Neuronal stem cell (in vitro differentiated cells): ENCODE measurements around the gene TNS3.

Experiments
- DNase-seq: peaks from one replicate; pipeline ENCODE4 v3.0.0-alpha.2; 2013; ENCODE audit warnings: low spot score
- H2AFZ ChIP-seq: one replicate; pipeline ENCODE4 v1.6.1; 2013; ENCODE audit warnings: mild to moderate bottlenecking, low read length, inconsistent platforms
- H2AK5ac ChIP-seq: 2 replicates; pipeline ENCODE4 v1.6.1; 2013; ENCODE audit warnings: low read depth, mild to moderate bottlenecking, inconsistent platforms, low read length, moderate library complexity, mixed read lengths
- H2BK120ac ChIP-seq: 2 replicates; pipeline ENCODE4 v1.6.1; 2013; ENCODE audit warnings: low read depth, mild to moderate bottlenecking, inconsistent platforms, low read length, moderate library complexity, mixed read lengths
- H2BK12ac ChIP-seq: one replicate; pipeline ENCODE4 v1.6.1; 2013; ENCODE audit warnings: low read length, inconsistent platforms
- H2BK15ac ChIP-seq: 2 replicates; pipeline ENCODE4 v1.6.1; 2013; ENCODE audit warnings: mild to moderate bottlenecking, low read length, inconsistent platforms, mixed read lengths
- H2BK5ac ChIP-seq: one replicate; pipeline ENCODE4 v1.6.1; 2013; ENCODE audit warnings: inconsistent platforms, mild to moderate bottlenecking, low read length, moderate library complexity
- H3K14ac ChIP-seq: one replicate; pipeline ENCODE4 v1.6.1; 2013; ENCODE audit warnings: low read length, inconsistent platforms
- H3K18ac ChIP-seq: 2 replicates; pipeline ENCODE4 v1.6.1; 2013; ENCODE audit warnings: low read length, inconsistent platforms
- H3K23ac ChIP-seq: 2 replicates; pipeline ENCODE4 v1.6.1; 2013; ENCODE audit warnings: low read depth, mild to moderate bottlenecking, mixed read lengths, low read length, inconsistent platforms; ENCODE audit not compliant: poor library complexity
- H3K27ac ChIP-seq: replicated peaks from 3 replicates; pipeline ENCODE4 v1.5.1; 2013; ENCODE audit warnings: low read length, inconsistent platforms
- H3K27me3 ChIP-seq, 3 experiments: 2 replicates each; pipeline ENCODE4 v1.6.1; 2013; ENCODE audit warnings: low read length in 3 of 3, mild to moderate bottlenecking in 2 of 3, inconsistent platforms in 1 of 3, low read depth in 1 of 3, mixed read lengths in 1 of 3, moderate library complexity in 1 of 3; ENCODE audit not compliant: control insufficient read depth in 3 of 3, insufficient read depth in 3 of 3
- H3K36me3 ChIP-seq, 2 donors: replicated peaks in 1 of 2; 2 replicates each; pipeline ENCODE4 v1.6.1; 2013; ENCODE audit warnings: low read length in 2 of 2; ENCODE audit not compliant: control insufficient read depth in 2 of 2, insufficient read depth in 2 of 2
- H3K4ac ChIP-seq: 2 replicates; pipeline ENCODE4 v1.6.1; 2013; ENCODE audit warnings: inconsistent platforms, mild to moderate bottlenecking, low read length, moderate library complexity
- H3K4me1 ChIP-seq, 2 donors: 1 replicate in 1 of 2; 2 replicates in 1 of 2; pipeline ENCODE4 v1.6.1; 2013; ENCODE audit warnings: low read length in 2 of 2, low read depth in 1 of 2; ENCODE audit not compliant: control insufficient read depth in 2 of 2, insufficient read depth in 1 of 2
- H3K4me2 ChIP-seq: one replicate; pipeline ENCODE4 v1.6.1; 2013; ENCODE audit warnings: mild to moderate bottlenecking, low read length, inconsistent platforms; ENCODE audit not compliant: insufficient read depth, poor library complexity, severe bottlenecking
- H3K4me3 ChIP-seq, 2 donors: 2 replicates each; pipeline ENCODE4 v1.5.1; 2013; ENCODE audit warnings: low read length in 2 of 2, mild to moderate bottlenecking in 2 of 2, inconsistent platforms in 1 of 2, moderate library complexity in 1 of 2
- H3K79me1 ChIP-seq: one replicate; pipeline ENCODE4 v1.6.1; 2013; ENCODE audit warnings: low read depth, mild to moderate bottlenecking, inconsistent platforms, low read length, moderate library complexity
- H3K9ac ChIP-seq: one replicate; pipeline ENCODE4 v1.6.1; 2013; ENCODE audit warnings: mild to moderate bottlenecking, low read depth, low read length, inconsistent platforms; ENCODE audit not compliant: poor library complexity
- H3K9me3 ChIP-seq, 2 donors: replicated peaks in 1 of 2; 2 replicates each; pipeline versions ENCODE3 to v1.6.1; 2013; ENCODE audit warnings: low read length in 2 of 2, mild to moderate bottlenecking in 2 of 2, inconsistent platforms in 1 of 2, low read depth in 1 of 2, mixed read lengths in 1 of 2, moderate library complexity in 1 of 2; ENCODE audit not compliant: control insufficient read depth in 2 of 2, insufficient read depth in 1 of 2
- H4K8ac ChIP-seq: one replicate; pipeline ENCODE4 v1.6.1; 2013; ENCODE audit warnings: low read depth, mild to moderate bottlenecking, inconsistent platforms, low read length, moderate library complexity
- H4K91ac ChIP-seq: one replicate; pipeline ENCODE4 v1.6.1; 2013; ENCODE audit warnings: low read length, low read depth, mild to moderate bottlenecking, inconsistent platforms; ENCODE audit not compliant: poor library complexity
- WGBS, 2 donors: extraction: QIAGEN DNeasy Blood & Tissue Kit; methylation state at CpG; one replicate each; pipeline ENCODE4 v1.1.7; 2013; ENCODE audit warnings: missing lambda C conversion rate in 2 of 2, mixed read lengths in 1 of 2; ENCODE audit not compliant: insufficient read length in 2 of 2, insufficient replicate concordance in 1 of 2; ENCODE audit errors: extremely low coverage in 2 of 2; 5-methylcytosine and 5-hydroxymethylcytosine counted together

TNS3 gene

GRCh38 chr7:47614450-47614849, 32.5 kb upstream of the TNS3 start:
- no peaks in the 10 kb centered on the region for H3K36me3 ChIP-seq
- DNase-seq: no peak
- H3K9ac ChIP-seq: no peak overlapping the region
- no peak overlapping the region for H2BK15ac ChIP-seq
- H2BK5ac ChIP-seq: no peak overlapping the region
- no peak overlapping the region for H3K14ac ChIP-seq
- H3K79me1 ChIP-seq: no peaks in the 10 kb centered on the region
- H3K27me3 ChIP-seq: peaks cover 0 to 9% (median 0%) of the 10 kb centered on the region in 3 experiments
- H3K18ac ChIP-seq: peak overlapping the region; percentile 54
- H3K4me3 ChIP-seq: no peak overlapping the region
- no peak overlapping the region for H2AFZ ChIP-seq
- no peak overlapping the region for H3K4ac ChIP-seq
- H3K4me1 ChIP-seq: no peaks in the 10 kb centered on the region
- WGBS, 2 donors: no CpG with 5 or more reads among the region's 6 CpGs
- no peak overlapping the region for H4K91ac ChIP-seq
- no peaks in the 10 kb centered on the region for H3K9me3 ChIP-seq
- H3K27ac ChIP-seq: no peak overlapping the region
- no peak overlapping the region for H2AK5ac ChIP-seq
- H3K4me2 ChIP-seq: no peak overlapping the region
- H4K8ac ChIP-seq: no peak overlapping the region
- H3K23ac ChIP-seq: no peak overlapping the region
- H2BK12ac ChIP-seq: no peak overlapping the region
- no peak overlapping the region for H2BK120ac ChIP-seq

- no peak overlapping the region for H2AK5ac ChIP-seq
- no peaks in the 10 kb centered on the region for H3K79me1 ChIP-seq
- no peak overlapping the region for H3K14ac ChIP-seq
- no peak overlapping the region for H3K23ac ChIP-seq
- no peak overlapping the region for H2BK120ac ChIP-seq
- peaks cover 0 to 1% of the 10 kb centered on the region in 2 donors for H3K9me3 ChIP-seq
- H3K9ac ChIP-seq: no peak overlapping the region
- H3K27me3 ChIP-seq: peaks cover 0 to 9% (median 0%) of the 10 kb centered on the region in 3 experiments
- H4K91ac ChIP-seq: no peak overlapping the region
- H3K4me3 ChIP-seq: no peak overlapping the region
- no peak overlapping the region for H3K4me2 ChIP-seq
- H3K36me3 ChIP-seq: peaks cover 0 to 3% of the 10 kb centered on the region in 2 donors
- no peak overlapping the region for H3K27ac ChIP-seq
- H2BK5ac ChIP-seq: no peak overlapping the region
- DNase-seq: no peak
- no peak overlapping the region for H2BK15ac ChIP-seq
- H4K8ac ChIP-seq: no peak overlapping the region
- H2BK12ac ChIP-seq: no peak overlapping the region
- H3K18ac ChIP-seq: no peak overlapping the region
- peaks cover 0 to 3% of the 10 kb centered on the region in 2 donors for H3K4me1 ChIP-seq
- no peak overlapping the region for H3K4ac ChIP-seq
- no peak overlapping the region for H2AFZ ChIP-seq
- no CpG with 5 or more reads among the region's 10 CpGs for WGBS, 2 donors
Measured at GRCh38 chr7:47611045-47611511, 29.2 kb upstream of the TNS3 start.

- Histone ChIP-seq H2AFZ (no peak overlapping the region), H2BK5ac (no peak overlapping the region), H2AK5ac (no peak overlapping the region), H3K9me3 (peaks cover 0 to 1% of the 10 kb centered on the region in 2 donors), H3K18ac (no peak overlapping the region), H2BK12ac (no peak overlapping the region), H3K4ac (no peak overlapping the region), H3K79me1 (no peaks in the 10 kb centered on the region), H4K8ac (no peak overlapping the region), H3K4me3 (no peak overlapping the region), H3K27me3 (peaks cover 0 to 9% (median 0%) of the 10 kb centered on the region in 3 experiments), H3K4me1 (peaks cover 0 to 3% of the 10 kb centered on the region in 2 donors), H4K91ac (no peak overlapping the region), H3K23ac (no peak overlapping the region), H3K14ac (no peak overlapping the region), H3K27ac (no peak overlapping the region), H2BK15ac (no peak overlapping the region), H2BK120ac (no peak overlapping the region), H3K4me2 (no peak overlapping the region), H3K9ac (no peak overlapping the region), H3K36me3 (peaks cover 0 to 3% of the 10 kb centered on the region in 2 donors)
- WGBS, 2 donors: no CpG with 5 or more reads among the region's 4 CpGs
- DNase-seq: no peak
Measured at GRCh38 chr7:47610506-47611044, 28.7 kb upstream of the TNS3 start.

- H3K23ac ChIP-seq: no peak overlapping the region
- WGBS, 2 donors: no CpG with 5 or more reads among the region's 16 CpGs
- H2BK12ac ChIP-seq: no peak overlapping the region
- H3K14ac ChIP-seq: no peak overlapping the region
- no peak overlapping the region for H2BK120ac ChIP-seq
- no peak overlapping the region for H2AK5ac ChIP-seq
- no peak for DNase-seq
- peaks cover 0 to 1% of the 10 kb centered on the region in 2 donors for H3K9me3 ChIP-seq
- H3K9ac ChIP-seq: no peak overlapping the region
- H3K18ac ChIP-seq: no peak overlapping the region
- no peak overlapping the region for H3K4ac ChIP-seq
- H4K8ac ChIP-seq: no peak overlapping the region
- H2AFZ ChIP-seq: no peak overlapping the region
- H4K91ac ChIP-seq: no peak overlapping the region
- H3K27ac ChIP-seq: no peak overlapping the region
- H3K4me2 ChIP-seq: no peak overlapping the region
- H2BK5ac ChIP-seq: no peak overlapping the region
- H3K79me1 ChIP-seq: no peaks in the 10 kb centered on the region
- peaks cover 0 to 3% of the 10 kb centered on the region in 2 donors for H3K36me3 ChIP-seq
- no peak overlapping the region for H3K4me3 ChIP-seq
- peaks cover 0 to 4% of the 10 kb centered on the region in 2 donors for H3K4me1 ChIP-seq
- H3K27me3 ChIP-seq: peaks cover 0 to 8% (median 0%) of the 10 kb centered on the region in 3 experiments
- no peak overlapping the region for H2BK15ac ChIP-seq
Measured at GRCh38 chr7:47609803-47610452, 28.0 kb upstream of the TNS3 start.
